Measurements from ENCODE around the gene KREMEN2.

GRCh38 chr16:3014971-3015370 is 50.9 kb downstream of the KREMEN2 start:
- TF ChIP-seq CTCF (IDR thresholded peaks at IDR 0.05 in 4 of 5, conservative IDR thresholded peaks at IDR 0.05 in 1 of 5) (no peak), POLR2A (IDR thresholded peaks at IDR 0.05) (no peak)
